ENCODE data around the gene CTIF.

- TF ChIP-seq, protein P1, sequence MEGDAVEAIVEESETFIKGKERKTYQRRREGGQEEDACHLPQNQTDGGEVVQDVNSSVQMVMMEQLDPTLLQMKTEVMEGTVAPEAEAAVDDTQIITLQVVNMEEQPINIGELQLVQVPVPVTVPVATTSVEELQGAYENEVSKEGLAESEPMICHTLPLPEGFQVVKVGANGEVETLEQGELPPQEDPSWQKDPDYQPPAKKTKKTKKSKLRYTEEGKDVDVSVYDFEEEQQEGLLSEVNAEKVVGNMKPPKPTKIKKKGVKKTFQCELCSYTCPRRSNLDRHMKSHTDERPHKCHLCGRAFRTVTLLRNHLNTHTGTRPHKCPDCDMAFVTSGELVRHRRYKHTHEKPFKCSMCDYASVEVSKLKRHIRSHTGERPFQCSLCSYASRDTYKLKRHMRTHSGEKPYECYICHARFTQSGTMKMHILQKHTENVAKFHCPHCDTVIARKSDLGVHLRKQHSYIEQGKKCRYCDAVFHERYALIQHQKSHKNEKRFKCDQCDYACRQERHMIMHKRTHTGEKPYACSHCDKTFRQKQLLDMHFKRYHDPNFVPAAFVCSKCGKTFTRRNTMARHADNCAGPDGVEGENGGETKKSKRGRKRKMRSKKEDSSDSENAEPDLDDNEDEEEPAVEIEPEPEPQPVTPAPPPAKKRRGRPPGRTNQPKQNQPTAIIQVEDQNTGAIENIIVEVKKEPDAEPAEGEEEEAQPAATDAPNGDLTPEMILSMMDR (IDR thresholded peaks at IDR 0.05; ENCODE audit: poor library complexity), result no peak
- TF ChIP-seq EZH2 (IDR thresholded peaks at IDR 0.05; ENCODE audit: borderline replicate concordance), result no peak
- no peak for TF ChIP-seq EZH2phosphoT487 (IDR thresholded peaks at IDR 0.05; ENCODE audit: low read depth, severe bottlenecking, unreplicated experiment)
Observed at GRCh38 chr18:48785736-48786454, 247.1 kb downstream of the CTIF start.

Measured in hepatocyte (in vitro differentiated cells).